ENCODE results near the gene B3GALNT2.

Gene B3GALNT2

GRCh38 chr1:235417086-235417697, 87.1 kb downstream of the B3GALNT2 start:
- Histone ChIP-seq H3K27ac (ENCODE audit: low read depth, low read length) (no peak overlapping the region), H3K9ac (ENCODE audit: low read length) (no peak overlapping the region), H3K36me3 (ENCODE audit: insufficient read depth, low read length) (peaks cover 6% of the 10 kb centered on the region), H3K9me3 (ENCODE audit: low read length) (no peaks in the 10 kb centered on the region), H3K4me3 (ENCODE audit: low read depth in 1 of 2, low read length in 2 of 2) (no peak overlapping the region), H3K4me1 (ENCODE audit: insufficient read depth, low read length) (no peaks in the 10 kb centered on the region), H3K27me3 (ENCODE audit: control insufficient read depth in 1 of 2, insufficient read depth in 2 of 2, low read length in 2 of 2) (no peaks in the 10 kb centered on the region)

GRCh38 chr1:235416662-235417049, 87.6 kb downstream of the B3GALNT2 start:
- Histone ChIP-seq H3K4me3 (ENCODE audit: low read depth in 1 of 2, low read length in 2 of 2) (no peak overlapping the region), H3K4me1 (ENCODE audit: insufficient read depth, low read length) (no peaks in the 10 kb centered on the region), H3K36me3 (ENCODE audit: insufficient read depth, low read length) (peaks cover 6% of the 10 kb centered on the region), H3K9me3 (ENCODE audit: low read length) (no peaks in the 10 kb centered on the region), H3K9ac (ENCODE audit: low read length) (no peak overlapping the region), H3K27me3 (ENCODE audit: control insufficient read depth in 1 of 2, insufficient read depth in 2 of 2, low read length in 2 of 2) (no peaks in the 10 kb centered on the region), H3K27ac (ENCODE audit: low read depth, low read length) (no peak overlapping the region)

- Histone ChIP-seq H3K36me3 (ENCODE audit: insufficient read depth, low read length) (peaks cover 6% of the 10 kb centered on the region), H3K4me1 (ENCODE audit: insufficient read depth, low read length) (no peaks in the 10 kb centered on the region), H3K27ac (ENCODE audit: low read depth, low read length) (no peak overlapping the region), H3K9ac (ENCODE audit: low read length) (no peak overlapping the region), H3K27me3 (ENCODE audit: control insufficient read depth in 1 of 2, insufficient read depth in 2 of 2, low read length in 2 of 2) (no peaks in the 10 kb centered on the region), H3K4me3 (ENCODE audit: low read depth in 1 of 2, low read length in 2 of 2) (no peak overlapping the region), H3K9me3 (ENCODE audit: low read length) (no peaks in the 10 kb centered on the region)
These were observed 89.0 kb downstream of the B3GALNT2 start for GRCh38 chr1:235415008-235415904.

- no peak overlapping the region for H3K27ac ChIP-seq (ENCODE audit: low read depth, low read length)
These were observed 92.5 kb downstream of the B3GALNT2 start for GRCh38 chr1:235411489-235412486.

DNA sequence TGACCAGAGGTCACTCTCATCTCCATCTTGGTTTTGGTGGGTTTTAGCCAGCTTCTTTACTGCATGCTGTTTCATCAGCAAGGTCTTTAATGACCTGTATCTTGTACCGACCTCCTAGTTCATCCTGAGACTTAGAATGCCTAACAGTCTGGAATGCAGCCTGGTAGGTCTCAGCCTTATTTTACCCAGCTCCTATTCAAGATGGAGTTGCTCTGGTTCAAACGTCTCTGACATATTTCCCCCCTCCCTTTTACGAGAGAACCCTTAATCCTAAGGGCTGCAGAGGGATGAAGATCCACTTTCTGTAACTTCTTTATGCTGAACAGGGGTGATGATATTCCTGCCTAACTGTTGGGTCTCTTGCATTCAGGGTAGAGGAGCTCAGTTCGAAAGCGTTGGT, 93.8 kb downstream of the B3GALNT2 start:
- no peak overlapping the region for H3K27ac ChIP-seq (ENCODE audit: low read depth, low read length)
- H3K36me3 ChIP-seq (ENCODE audit: insufficient read depth, low read length) = no peaks in the 10 kb centered on the region

More at GRCh38 chr1:235411489-235412486, 92.5 kb downstream of the B3GALNT2 start:
- H3K4me3 ChIP-seq (ENCODE audit: low read depth in 1 of 2, low read length in 2 of 2) = no peak overlapping the region
- no peaks in the 10 kb centered on the region for H3K36me3 ChIP-seq (ENCODE audit: insufficient read depth, low read length)
- no peaks in the 10 kb centered on the region for H3K9me3 ChIP-seq (ENCODE audit: low read length)
- no peak overlapping the region for H3K9ac ChIP-seq (ENCODE audit: low read length)
- no peaks in the 10 kb centered on the region for H3K27me3 ChIP-seq (ENCODE audit: control insufficient read depth in 1 of 2, insufficient read depth in 2 of 2, low read length in 2 of 2)
- H3K4me1 ChIP-seq (ENCODE audit: insufficient read depth, low read length) = peaks cover 5% of the 10 kb centered on the region

GRCh38 chr1:235409042-235409820, 95.0 kb downstream of the B3GALNT2 start:
- Histone ChIP-seq H3K4me1 (ENCODE audit: insufficient read depth, low read length) (peaks cover 5% of the 10 kb centered on the region), H3K36me3 (ENCODE audit: insufficient read depth, low read length) (no peaks in the 10 kb centered on the region), H3K4me3 (ENCODE audit: low read depth in 1 of 2, low read length in 2 of 2) (no peak overlapping the region), H3K9me3 (ENCODE audit: low read length) (no peaks in the 10 kb centered on the region), H3K9ac (ENCODE audit: low read length) (no peak overlapping the region), H3K27ac (ENCODE audit: low read depth, low read length) (no peak overlapping the region), H3K27me3 (ENCODE audit: control insufficient read depth in 1 of 2, insufficient read depth in 2 of 2, low read length in 2 of 2) (no peaks in the 10 kb centered on the region)

More for the DNA sequence above, 93.8 kb downstream of the B3GALNT2 start:
- Histone ChIP-seq H3K27me3 (ENCODE audit: control insufficient read depth in 1 of 2, insufficient read depth in 2 of 2, low read length in 2 of 2) (no peaks in the 10 kb centered on the region), H3K4me3 (ENCODE audit: low read depth in 1 of 2, low read length in 2 of 2) (no peak overlapping the region), H3K4me1 (ENCODE audit: insufficient read depth, low read length) (peaks cover 5% of the 10 kb centered on the region), H3K9ac (ENCODE audit: low read length) (no peak overlapping the region), H3K9me3 (ENCODE audit: low read length) (no peaks in the 10 kb centered on the region)

DNA sequence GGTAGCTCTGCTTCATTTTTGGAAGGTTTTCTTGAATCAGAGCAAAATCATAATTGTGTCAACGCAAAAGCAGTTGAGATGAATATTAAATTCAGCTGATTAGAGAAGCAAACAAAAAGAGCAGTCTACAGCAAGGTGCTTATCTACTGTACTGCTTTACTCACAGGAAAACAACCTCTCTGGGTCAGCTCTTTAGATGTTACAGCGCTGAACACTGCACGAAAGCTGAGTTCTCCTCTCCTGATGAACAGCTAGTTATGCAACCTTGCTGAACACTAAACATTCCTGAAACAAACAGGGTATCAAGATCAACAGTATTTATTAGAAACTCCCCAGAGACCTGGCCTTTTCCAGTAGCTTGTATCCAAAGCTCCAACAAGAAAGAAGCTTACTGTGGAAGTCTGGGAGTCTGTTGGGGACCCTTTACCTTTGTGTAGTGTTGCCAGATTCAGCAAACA, 95.7 kb downstream of the B3GALNT2 start:
- peaks cover 5% of the 10 kb centered on the region for H3K4me1 ChIP-seq (ENCODE audit: insufficient read depth, low read length)
- H3K27me3 ChIP-seq (ENCODE audit: control insufficient read depth in 1 of 2, insufficient read depth in 2 of 2, low read length in 2 of 2) = no peaks in the 10 kb centered on the region
- H3K27ac ChIP-seq (ENCODE audit: low read depth, low read length) = no peak overlapping the region
- H3K4me3 ChIP-seq (ENCODE audit: low read depth in 1 of 2, low read length in 2 of 2) = no peak overlapping the region
- no peaks in the 10 kb centered on the region for H3K9me3 ChIP-seq (ENCODE audit: low read length)
- no peaks in the 10 kb centered on the region for H3K36me3 ChIP-seq (ENCODE audit: insufficient read depth, low read length)
- H3K9ac ChIP-seq (ENCODE audit: low read length) = no peak overlapping the region

DNA sequence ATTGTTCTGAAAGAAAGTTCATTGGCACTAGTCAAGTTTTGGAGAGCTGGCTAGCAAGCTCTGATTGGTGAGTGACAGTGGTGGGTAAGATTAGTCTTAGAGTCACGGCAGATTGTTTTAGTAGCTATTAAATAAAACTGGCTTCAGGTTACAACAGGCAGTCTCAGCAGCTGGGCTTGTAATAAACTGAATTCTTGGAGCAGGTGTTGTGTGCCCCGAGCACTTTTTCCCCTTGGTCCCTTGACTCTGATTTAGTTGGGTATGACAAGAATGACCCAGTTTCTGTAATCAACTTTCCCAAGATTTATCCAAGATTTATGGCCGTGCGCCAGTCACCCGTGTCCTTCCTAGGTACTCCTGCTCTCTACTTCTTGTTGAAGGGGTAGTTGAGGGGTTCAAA, 96.8 kb downstream of the B3GALNT2 start:
- no peaks in the 10 kb centered on the region for H3K9me3 ChIP-seq (ENCODE audit: low read length)
- no peak overlapping the region for H3K4me3 ChIP-seq (ENCODE audit: low read depth in 1 of 2, low read length in 2 of 2)
- H3K27me3 ChIP-seq (ENCODE audit: control insufficient read depth in 1 of 2, insufficient read depth in 2 of 2, low read length in 2 of 2) = no peaks in the 10 kb centered on the region
- no peaks in the 10 kb centered on the region for H3K36me3 ChIP-seq (ENCODE audit: insufficient read depth, low read length)
- H3K4me1 ChIP-seq (ENCODE audit: insufficient read depth, low read length) = peaks cover 5% of the 10 kb centered on the region
- no peak overlapping the region for H3K27ac ChIP-seq (ENCODE audit: low read depth, low read length)
- no peak overlapping the region for H3K9ac ChIP-seq (ENCODE audit: low read length)

DNA sequence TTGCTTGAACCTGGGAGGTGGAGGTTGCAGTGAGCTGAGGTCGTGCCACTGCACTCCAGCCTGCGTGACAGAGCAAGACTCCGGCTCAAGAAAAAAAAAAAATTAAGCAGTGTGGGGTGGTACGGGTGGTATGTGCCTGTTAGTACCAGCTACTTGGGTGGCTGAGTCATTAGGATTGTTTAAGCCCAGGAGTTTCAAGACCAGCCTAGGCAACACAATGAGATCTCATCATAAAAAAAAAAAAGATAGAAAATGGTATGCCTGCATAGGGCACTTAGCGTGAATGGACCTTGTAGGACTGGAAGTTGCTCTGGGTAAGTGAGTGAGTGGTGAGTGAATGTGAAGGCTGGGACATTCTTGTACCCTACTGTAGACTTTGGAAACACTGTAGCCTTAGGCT, 100.1 kb downstream of the B3GALNT2 start:
- no peaks in the 10 kb centered on the region for H3K9me3 ChIP-seq (ENCODE audit: low read length)
- H3K4me3 ChIP-seq (ENCODE audit: low read depth in 1 of 2, low read length in 2 of 2) = no peak overlapping the region
- no peaks in the 10 kb centered on the region for H3K27me3 ChIP-seq (ENCODE audit: control insufficient read depth in 1 of 2, insufficient read depth in 2 of 2, low read length in 2 of 2)
- H3K36me3 ChIP-seq (ENCODE audit: insufficient read depth, low read length) = no peaks in the 10 kb centered on the region
- no peak overlapping the region for H3K27ac ChIP-seq (ENCODE audit: low read depth, low read length)
- H3K9ac ChIP-seq (ENCODE audit: low read length) = no peak overlapping the region
- peaks cover 5% of the 10 kb centered on the region for H3K4me1 ChIP-seq (ENCODE audit: insufficient read depth, low read length)

DNA sequence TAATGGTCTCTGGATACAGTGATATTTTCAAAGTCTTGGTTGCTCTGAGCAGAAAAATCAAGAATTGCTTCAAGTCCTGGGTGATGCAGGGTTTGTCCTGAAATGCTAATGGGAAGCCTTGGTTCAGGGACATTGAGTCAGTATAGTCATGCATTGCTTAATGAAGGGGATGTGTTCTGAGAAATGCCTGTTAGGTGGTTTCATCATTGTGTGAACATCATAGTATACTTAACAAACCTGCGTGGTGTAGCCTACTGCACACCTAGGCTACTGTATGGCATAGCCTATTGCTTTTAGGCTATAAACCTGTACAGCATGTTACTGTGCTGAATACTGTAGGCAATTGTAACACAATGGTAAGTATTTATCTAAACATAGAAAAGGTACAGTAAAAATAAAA, 100.7 kb downstream of the B3GALNT2 start:
- Histone ChIP-seq H3K4me1 (ENCODE audit: insufficient read depth, low read length) (peaks cover 3% of the 10 kb centered on the region), H3K9me3 (ENCODE audit: low read length) (no peaks in the 10 kb centered on the region), H3K4me3 (ENCODE audit: low read depth in 1 of 2, low read length in 2 of 2) (no peak overlapping the region), H3K36me3 (ENCODE audit: insufficient read depth, low read length) (no peaks in the 10 kb centered on the region), H3K27ac (ENCODE audit: low read depth, low read length) (no peak overlapping the region), H3K27me3 (ENCODE audit: control insufficient read depth in 1 of 2, insufficient read depth in 2 of 2, low read length in 2 of 2) (no peaks in the 10 kb centered on the region), H3K9ac (ENCODE audit: low read length) (no peak overlapping the region)

All from muscle layer of colon (tissue), 2 donors.